ENCODE results near the gene CA6. TPM values are rescaled to one million over a fixed set of nuclear protein-coding genes. Genes with fewer than 3 reads are reported as not detected.

The CA6 gene
- total and polyA plus RNA-seq, 2 of the 8 experiments (the other 6 are each of a cell fraction or from before 2014, with no cell fraction given) = not detected

- TF ChIP-seq TBP (IDR thresholded peaks at IDR 0.05; ENCODE audit: low read depth, low read length) = no peak
- TF ChIP-seq CBX5 (IDR thresholded peaks at IDR 0.05; ENCODE audit: low read depth, low read length) = no peak
- TF ChIP-seq CHD1 (IDR thresholded peaks at IDR 0.05; ENCODE audit: low read depth, low read length) = no peak
- TF ChIP-seq CREB1 (IDR thresholded peaks at IDR 0.05) = no peak
- no peak for TF ChIP-seq ZNF274 (IDR thresholded peaks at IDR 0.05; ENCODE audit: borderline replicate concordance, extremely low read depth, low read length)
- no peak for TF ChIP-seq FOSL1 (IDR thresholded peaks at IDR 0.05; ENCODE audit: insufficient read depth, low read depth, low read length)
- no peak for TF ChIP-seq CTBP2 (IDR thresholded peaks at IDR 0.05; ENCODE audit: borderline replicate concordance, insufficient read depth, insufficient read length, low read length)
Measured at GRCh38 chr1:9006956-9007615, 61.4 kb downstream of the CA6 start (continued).
